Occipital lobe (tissue), 2 donors: ENCODE data around the gene HINT1. TPM values are rescaled to one million over a fixed set of nuclear protein-coding genes. Genes with fewer than 3 reads are reported as not detected.
A peak's percentile ranks its signal among the peaks of the same experiment; 100 is the strongest.
"Not testable (repeated sequence)": the region's sequence is repeated elsewhere in the genome, so short reads cannot be mapped to it uniquely, and the experiment has no call there.

Experiments
- DNase-seq: peaks from one replicate; lab custom pipeline; 2025; lab: John Stamatoyannopoulos, UW
- total RNA-seq: library from RNA; depleted of rRNA; stranded (reverse); fragments of >200 nt; gene quantifications from one replicate; pipeline ENCODE4 v1.2.3, GENCODE V29; 2014

Gene HINT1
- total RNA-seq, 1 donor from 2014 or later, result 173 TPM

DNA sequence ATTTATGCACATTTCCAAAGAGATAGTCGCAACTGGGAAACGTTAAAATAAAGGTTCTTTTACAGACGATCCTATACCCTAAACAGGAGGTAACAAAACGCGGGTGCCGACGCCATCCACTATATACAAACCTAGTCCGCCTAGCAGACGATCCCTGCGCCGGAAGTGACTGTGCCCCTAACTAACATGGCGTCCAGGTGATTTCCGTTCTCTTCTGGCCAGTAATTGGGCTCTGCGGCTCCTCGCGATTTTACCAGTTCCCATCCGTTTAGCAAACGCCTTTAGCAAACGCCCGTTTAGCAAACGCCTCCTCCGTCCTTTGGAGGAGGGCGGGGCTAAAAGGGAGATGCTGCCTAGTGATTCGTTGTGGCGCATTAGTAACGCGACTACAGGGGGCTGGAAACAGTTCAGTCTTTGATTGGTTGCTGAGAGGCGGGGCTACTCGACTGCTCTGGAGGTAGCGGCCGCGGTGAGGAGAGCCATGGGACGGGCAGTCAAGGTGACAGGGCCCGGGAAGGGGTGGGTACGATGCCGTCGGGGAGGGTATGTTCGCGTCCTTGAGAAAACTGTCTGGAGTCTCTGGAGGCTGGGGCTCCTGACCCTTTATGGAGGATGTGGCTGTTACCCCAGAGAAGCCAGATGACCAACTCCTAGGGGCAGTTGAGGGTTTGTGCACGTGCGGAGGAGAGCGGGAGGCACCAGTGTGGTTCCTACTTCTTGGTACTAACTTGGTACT is 5.7 kb upstream of the HINT1 start, which contains the start of gene LYRM7:
Gene LYRM7, plus strand, starts transcription at position 405 of the 736 bp plus-strand sequence. Its CDS starts 77 bp downstream, at position 482.
- peak; percentile 99 for DNase-seq

DNA sequence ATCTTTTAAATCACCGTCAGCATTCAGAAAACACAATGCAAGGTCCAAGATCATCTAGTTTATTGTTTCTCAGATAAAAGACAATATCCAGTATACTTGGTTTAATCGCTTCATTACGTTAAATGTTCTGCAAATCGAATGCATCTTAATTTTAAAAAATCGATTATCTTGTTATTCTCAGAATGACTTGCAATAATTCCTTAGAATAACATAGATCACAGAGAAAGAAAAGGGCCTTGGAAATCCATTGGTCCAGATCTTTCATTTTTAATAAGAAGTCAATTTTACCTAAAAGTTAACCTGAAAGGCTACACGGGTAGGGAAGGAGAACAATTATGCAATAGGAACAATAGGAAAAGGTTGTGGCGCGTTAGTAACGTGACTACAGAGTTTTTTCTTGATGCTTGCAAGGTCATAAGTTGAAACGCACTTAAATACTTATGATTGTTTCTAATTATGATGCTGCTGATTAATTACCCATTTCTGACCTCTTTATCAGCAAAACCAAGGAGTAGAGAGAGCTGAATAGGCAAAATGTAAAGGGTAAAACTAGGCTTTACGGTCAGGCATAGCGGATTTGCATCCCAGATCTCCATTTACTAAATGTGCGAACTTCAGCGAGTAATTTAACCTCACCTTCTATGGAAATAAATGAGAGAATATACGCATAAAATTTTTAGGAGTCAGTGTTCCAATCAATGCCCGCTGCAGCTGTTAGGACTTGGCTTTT is 4.9 kb upstream of the HINT1 start:
- no peak for DNase-seq

DNA sequence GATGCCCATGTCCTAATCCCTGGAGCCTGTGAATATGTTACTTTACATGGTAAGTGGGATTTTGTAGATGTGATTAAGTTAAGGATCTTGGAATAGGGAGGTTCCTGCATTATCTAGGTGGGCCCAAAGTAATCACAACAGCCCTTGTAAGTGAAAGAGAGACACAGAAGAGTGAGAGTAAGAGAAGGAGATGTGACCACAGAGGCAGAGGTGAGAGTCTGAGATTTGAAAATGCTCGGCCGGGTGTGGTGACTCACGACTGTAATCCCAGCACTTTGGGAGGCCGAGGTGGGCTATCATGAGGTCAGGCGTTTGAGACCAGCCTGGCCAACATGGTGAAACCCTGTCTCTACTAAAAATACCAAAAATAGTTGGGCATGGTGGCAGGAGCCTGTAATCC is 2.6 kb upstream of the HINT1 start:
- no peak for DNase-seq

DNA sequence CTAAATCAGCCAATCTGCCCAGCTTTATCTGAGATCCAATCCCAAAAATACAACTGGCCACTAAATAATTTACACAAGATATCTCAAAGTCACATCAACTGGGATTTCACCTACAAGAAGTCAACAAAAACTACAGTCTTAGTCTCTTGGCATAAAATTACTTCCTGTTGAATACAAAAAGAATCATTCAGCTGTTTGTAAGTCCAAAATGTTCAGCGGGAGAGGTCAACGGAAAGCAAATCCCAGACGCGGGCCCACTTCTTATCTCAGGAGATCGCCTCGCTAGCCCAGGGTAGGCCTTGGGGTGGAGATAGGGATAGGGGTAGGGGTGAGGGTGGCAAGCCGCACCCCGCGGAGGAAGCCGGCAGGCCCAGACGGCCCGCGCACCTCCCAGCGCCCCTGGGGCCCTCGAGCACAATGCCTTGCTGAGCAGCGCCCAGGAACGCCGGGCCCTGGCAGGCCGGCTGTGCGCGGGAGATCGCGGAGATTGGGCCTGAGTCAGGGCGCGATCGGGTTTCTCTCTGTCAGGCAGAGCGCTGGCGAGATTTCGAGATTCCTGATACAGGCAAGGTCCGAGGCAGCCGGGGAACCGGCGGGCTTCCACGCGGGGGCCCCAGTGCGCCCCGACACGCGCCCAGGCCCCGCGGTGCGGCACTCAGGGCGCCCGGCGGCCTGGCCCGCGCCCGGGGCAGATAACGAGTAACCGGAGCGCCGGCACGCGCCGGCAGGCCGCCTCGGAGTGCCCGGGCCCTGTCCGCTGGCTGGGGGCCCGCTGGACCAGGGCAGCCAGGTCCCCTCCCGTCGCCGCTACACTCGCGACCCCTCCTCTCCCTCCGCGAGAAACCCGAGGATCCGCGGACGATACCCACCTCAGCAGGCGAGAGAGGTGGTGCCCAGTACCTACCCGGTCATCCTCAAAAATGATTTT is 601 bp downstream of the HINT1 start:
- peak; percentile 52 for DNase-seq

DNA sequence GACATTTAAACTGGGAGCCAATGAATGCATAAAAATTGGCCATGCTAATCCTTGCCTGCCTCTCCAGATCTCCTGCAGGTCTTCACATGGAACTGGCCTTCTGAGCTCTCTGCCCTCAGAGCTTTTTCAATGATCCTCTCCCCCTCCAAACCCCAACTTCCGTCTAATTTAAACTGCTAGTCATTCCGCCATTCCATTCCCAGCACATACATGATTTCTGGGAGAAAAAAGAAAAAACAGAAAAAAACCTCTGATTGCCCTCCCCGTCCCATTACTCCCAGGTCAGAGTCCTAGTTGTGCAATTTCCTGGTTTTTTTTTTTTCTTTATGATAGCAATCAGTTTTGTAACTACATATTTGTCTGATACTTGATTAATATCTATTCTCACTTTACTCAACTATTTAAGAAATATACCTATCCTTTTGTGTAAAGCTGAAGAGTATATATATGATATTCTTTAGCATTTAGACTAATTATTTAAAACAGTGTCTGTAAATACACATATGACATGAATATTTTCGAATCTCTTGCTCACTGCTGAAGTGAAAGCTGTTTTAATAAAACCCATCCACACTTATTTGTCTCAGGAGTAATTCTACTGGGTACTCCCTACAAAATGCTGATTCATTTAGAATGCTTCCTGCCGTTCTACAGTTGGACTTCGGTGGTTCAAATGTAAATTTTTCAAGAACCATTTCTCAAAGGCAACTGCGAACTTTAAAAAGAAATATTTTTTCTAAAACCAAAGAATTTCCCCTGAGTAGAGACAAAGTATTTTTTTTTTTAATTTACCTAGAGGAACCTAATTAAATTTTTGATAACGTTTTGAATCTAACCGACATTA is 1.6 kb downstream of the HINT1 start:
- no peak for DNase-seq

DNA sequence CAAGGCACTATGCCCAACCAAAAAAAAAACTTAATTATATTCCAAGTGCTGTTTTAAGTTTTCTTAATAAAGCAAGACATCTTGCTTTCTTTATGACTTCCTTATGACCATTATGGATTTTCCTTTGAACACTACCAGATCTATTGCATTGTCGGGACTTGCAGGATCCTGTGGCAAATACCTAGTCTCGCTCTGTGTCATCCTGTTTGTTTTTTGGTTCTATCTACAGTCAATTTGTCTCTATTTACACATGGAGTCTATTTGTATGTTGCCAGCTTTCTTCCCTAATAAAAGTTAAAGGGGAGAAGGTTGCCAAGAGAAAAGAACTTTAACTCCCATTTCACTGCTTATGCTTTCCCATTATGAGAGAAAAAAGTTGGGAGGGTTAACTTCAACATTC is 4.9 kb downstream of the HINT1 start:
- no peak for DNase-seq

DNA sequence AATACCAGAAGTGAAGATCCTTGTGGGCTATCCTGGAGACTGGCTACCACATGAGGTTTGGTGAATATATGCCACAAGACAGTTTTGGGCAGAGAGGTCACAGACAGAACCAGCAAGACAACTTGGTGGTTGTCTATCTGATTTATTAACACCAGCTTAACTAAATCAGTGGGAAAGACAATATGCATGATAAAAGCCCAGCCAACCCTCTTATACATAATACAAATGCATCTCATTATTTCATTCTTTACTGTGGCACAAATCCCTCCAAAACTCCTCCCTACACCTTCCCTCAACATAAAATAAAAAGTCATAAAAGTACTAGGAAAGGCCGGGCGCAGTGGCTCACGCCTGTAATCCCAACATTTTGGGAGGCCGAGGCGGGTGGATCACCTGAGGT is 8.1 kb downstream of the HINT1 start:
- DNase-seq, result no peak

DNA sequence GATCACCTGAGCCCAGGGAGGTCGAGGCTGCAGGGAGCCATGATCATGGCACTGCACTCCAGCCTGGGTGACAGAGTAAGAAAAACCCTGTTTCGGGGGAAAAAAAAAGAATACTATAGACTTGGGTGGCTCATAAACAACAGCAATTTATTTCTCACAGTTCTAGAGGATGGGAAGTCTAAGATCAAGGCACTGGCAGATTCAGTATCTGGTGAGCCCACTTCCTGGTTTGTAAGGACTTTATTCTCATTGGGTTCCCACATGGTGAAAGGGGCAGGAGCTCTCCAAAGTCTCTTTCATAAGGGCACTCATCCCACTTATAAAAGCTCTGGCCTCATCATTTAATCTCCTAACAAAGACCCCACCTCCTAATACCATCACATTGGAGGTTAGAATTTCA is 8.7 kb downstream of the HINT1 start:
- DNase-seq, result no peak

DNA sequence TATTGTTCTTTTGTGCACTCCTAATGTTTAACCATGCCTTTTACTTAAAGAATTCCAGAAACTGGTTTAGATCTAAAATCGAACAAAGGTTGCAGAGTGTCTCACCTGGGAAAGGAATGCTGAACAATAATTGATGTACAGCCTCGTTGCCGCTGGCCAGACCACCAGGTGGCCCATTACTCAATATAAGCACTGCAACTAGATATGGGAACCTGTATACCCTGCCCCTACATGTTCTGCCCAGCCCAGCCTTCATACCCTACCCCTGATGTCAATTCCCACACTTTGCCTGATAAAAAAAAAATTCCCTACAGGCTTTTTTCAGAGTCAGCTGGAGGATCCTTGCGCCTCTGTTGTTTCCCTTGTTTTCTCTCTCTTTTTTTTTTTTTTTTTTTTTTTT is 13.8 kb downstream of the HINT1 start:
- DNase-seq, result no peak

DNA sequence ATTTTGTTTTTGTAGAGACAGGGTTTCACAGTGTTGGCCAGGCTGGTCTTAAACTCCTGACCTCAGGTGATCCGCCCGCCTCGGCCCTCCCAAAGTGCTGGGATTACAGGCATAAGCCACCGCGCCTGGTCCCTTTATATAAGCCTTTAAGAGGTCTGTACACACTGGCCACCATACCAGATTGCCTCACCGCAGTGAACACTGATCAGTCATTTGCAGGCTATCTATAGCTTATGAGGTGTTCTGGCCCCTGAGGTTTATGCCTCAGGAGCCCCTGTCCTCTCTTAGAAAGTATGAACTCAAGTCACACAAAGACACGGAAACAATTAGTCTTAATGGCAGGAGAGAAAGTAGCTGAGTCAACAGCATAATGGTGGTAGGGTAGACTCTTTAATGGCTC is 14.6 kb downstream of the HINT1 start:
- no peak for DNase-seq

DNA sequence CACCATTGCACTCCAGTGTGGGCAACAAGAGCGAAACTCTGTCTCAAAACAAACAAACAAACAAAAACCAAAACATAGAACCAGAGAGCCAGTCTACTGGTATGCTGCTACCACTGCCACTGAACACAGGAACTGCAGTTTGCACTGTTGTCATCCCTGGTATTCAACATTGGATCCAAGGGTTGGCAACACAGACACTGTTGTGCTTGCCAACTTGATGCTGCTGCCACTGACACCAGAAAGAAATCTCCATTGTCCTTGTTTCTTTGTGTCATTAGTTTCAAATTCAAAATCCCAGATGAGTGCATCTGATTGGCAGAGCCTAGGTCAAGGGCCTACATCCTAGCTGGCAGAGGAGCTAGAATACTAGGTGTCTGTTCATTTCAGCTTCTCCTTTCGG is 16.2 kb downstream of the HINT1 start:
- DNase-seq, result peak; percentile 2

DNA sequence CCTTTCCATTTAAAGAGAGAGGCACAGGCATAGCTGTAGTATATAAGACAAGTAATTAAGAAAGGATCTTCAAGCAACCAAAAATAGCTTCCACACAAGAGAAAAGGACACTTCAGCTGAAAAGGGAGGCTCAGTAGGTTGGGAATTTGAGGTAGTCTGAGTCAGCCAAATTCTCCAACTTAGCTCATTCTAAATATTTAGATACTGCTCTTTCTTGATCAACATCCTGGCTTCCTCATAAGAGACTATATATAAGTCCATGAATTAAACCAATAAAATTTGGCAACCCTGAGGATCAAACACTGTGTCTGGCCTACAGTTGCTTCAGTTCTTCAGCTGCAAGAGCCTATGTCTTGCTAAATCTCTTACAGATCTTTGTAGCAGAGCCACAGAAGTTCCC is 17.8 kb downstream of the HINT1 start:
- DNase-seq, result no peak

DNA sequence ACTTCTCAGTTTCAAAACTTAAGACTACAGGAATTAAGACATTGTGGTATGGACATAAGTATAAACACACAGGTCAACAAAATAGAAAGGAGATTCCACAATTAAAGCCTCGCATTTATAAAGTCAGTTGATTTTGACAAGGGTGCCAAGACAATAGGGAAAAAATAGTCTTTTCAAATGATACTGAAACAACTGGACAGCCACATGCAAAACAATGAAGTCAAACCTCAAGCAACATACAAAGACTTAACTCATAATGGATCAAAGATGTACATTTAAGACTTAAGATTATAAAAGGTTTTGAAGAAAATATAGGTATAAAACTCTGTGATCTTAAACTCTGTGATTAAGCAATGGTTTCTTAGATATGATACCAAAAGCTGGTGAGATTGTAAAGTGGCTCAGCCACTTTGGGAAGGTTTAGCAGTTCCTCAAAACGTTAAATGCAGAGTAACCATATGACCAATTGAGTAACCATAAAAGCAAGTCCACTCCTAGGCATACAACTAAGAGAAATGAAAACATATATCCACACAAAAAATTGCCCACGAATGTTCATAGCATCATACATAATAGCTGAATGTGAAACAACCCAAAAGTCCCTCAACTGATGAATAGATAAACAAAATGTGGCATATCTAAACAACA is 22.0 kb downstream of the HINT1 start:
- DNase-seq, result no peak

DNA sequence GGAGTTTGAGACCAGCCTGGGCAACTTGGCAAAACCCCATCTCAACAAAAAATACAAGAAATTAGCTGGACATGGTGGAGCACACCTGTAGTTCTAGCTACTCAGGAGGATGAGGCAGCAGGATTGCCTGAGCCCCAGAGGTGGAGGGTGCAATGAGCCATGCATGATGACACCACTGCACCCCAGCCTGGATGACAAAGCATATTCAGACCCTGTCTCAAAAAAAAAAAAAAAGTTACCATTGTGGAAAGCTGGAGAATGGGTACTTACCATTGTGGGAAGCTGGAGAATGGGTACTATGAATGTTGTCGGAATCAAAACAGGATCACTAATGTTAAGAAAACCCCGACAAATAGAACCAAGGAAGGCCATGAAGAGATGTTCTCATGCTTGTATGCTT is 25.7 kb downstream of the HINT1 start:
- no peak for DNase-seq

DNA sequence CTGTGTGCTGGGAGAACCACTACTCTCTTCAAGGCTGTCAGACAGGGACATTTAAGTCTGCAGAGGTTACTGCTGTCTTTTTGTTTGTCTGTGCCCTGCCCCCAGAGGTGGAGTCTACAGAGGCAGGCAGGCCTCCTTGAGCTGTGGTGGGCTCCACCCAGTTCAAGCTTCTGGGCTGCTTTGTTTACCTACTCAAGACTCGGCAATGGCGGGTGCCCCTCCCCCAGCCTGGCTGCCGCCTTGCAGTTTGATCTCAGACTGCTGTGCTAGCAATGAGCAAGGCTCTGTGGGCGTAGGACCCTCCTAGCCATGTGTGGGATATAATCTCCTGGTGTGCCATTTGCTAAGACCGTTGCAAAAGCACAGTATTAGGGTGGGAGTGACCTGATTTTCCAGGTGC is 26.6 kb downstream of the HINT1 start:
- DNase-seq, result not testable (repeated sequence)

DNA sequence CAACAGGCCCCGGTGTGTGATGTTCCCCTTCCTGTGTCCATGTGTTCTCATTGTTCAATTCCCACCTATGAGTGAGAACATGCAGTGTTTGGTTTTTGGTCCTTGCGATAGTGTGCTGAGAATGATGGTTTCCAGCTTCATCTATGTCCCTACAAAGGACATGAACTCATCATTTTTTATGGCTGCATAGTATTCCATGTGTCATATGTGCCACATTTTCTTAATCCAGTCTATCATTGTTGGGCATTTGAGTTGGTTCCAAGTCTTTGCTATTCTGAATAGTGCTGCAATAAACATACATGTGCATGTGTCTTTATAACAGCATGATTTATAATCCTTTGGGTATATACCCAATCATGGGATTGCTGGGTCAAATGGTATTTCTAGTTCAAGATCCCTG is 32.0 kb downstream of the HINT1 start:
- not testable (repeated sequence) for DNase-seq

DNA sequence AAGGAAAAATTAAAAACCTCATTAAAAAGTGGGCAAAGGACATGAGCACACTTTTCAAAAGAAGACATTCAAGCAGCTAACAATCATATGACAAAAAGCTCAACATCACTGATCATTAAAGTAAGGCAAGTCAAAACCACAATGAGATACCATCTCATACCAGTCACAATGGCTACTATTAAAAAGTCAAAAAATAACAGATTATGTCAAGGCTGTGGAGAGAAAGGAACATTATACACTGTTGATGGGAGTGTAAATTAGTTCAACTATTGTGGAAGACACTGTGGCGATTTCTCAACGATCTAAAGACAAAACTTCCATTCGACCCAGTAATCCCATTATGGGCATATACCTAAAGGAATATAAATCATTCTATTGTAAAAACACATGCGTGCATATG is 35.8 kb downstream of the HINT1 start:
- DNase-seq, result no peak

DNA sequence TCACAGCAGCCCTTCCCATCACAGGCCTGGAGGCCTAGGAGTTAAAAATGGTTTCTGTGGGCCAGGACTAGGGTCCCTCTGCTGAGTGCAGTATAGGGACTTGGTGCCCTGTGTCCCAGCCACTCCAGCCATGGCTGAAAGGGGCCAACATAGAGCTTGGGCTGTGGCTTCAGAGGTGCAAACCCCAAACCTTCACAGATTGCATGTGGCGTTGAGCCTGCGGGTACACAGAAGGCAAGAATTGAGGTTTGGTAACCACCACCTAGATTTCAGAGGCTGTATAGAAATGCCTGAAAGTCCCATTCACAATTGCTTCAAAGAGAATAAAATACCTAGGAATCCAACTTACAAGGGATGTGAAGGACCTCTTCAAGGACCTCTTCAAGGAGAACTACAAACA is 37.8 kb downstream of the HINT1 start:
- not testable (repeated sequence) for DNase-seq

DNA sequence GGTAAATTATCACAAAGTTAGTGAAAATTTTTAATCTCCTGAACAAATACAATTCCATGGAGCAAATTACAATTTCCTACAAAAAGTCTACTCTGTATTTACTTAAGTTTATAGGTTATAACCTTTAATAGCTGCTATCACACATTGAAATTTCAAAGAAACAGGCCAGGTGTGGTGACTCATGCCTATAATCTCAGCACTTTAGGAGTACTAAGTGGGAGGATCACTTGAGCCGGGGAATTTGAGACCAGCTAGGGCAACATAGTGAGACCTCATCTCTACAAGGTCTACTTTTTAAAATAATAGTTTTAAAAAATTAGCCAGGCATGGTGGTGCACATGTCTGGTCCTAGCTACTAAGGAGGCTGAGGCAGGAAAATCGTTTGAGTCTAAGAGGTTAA is 50.3 kb downstream of the HINT1 start:
- no peak for DNase-seq

DNA sequence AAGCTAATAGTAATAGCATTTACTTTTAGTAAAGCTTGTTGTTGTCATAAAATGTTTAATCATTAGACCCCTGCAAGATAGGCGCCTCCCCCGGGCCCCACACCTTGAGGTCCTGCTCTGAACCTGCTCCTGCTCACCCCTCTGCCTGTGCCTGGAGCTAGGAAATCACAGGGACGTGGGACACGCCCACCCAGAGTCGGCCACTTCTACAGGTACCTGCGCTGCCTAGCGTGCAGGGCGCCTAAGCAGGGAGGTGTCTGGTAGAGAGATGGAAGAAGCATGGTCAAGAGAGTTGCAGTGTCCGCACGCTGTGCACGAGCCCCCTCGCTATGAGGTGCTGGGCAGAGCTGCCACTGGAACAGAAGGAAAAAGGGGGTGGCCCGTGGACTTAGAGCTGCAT is 52.6 kb downstream of the HINT1 start:
- DNase-seq, result no peak

DNA sequence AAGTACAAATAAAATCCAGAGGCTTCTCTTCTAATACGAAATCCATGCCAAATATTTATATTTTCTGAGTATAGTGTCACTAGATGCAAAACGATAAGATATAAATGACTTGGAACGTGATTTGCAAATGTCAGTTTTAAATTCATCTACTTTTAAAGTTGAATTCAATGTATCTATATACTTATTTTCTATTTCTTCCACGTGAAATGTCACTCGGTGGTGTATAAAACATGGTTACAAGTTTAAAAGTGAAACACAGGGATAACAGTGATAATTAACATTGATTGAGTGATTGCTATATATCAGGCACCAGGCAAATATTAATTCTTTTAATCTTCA is 54.8 kb downstream of the HINT1 start:
- DNase-seq, result no peak
